K562 (cell line): Measurements from ENCODE around the gene GLB1L3.

Source experiments
- CBX3 ChIP-seq, 2 experiments: IDR thresholded peaks; 1 replicate in 1 of 2; 2 replicates in 1 of 2; pipeline ENCODE4 v1.6.1; 2012; ENCODE audit warnings: inconsistent platforms in 2 of 2, low read length in 2 of 2, borderline replicate concordance in 1 of 2, control low read depth in 1 of 2
- EP300 ChIP-seq: IDR thresholded peaks from 2 replicates; pipeline ENCODE4 v1.6.1; 2012; ENCODE audit warnings: low read length, improper control_type of control experiment
- FOXK2 ChIP-seq, 2 experiments: fragments of 450-650 bp; IDR thresholded peaks in 1 of 2; conservative IDR thresholded peaks in 1 of 2; 2 replicates each; pipeline ENCODE4 v1.6.1; 2016; ENCODE audit warnings: low read depth in 2 of 2, mild to moderate bottlenecking in 1 of 2
- HNRNPH1 ChIP-seq: fragments of 200-400 bp; formaldehyde crosslinking; optimal IDR thresholded peaks from 2 replicates; pipeline ENCODE3; 2017; ENCODE audit warnings: low read depth, mild to moderate bottlenecking, low read length, moderate library complexity
- JUND ChIP-seq, 2 experiments: IDR thresholded peaks; 2 replicates in 1 of 2; 3 replicates in 1 of 2; pipeline ENCODE4 v1.6.1; 2011; ENCODE audit warnings: borderline replicate concordance in 2 of 2, low read depth in 2 of 2, low read length in 2 of 2, improper control_type of control experiment in 1 of 2, missing biosample characterization in 1 of 2, missing genetic modification characterization in 1 of 2, missing genetic modification reagents in 1 of 2
- NONO ChIP-seq, 2 experiments: fragments of 200-400 bp in 1 of 2; fragments of 450-650 bp in 1 of 2; formaldehyde crosslinking in 1 of 2; IDR thresholded peaks; 2 replicates each; pipeline ENCODE4 v1.6.1; 2017; ENCODE audit warnings: low read depth in 2 of 2, mild to moderate bottlenecking in 2 of 2, moderate library complexity in 2 of 2, low read length in 1 of 2
- RAD21 ChIP-seq, 2 experiments: fragments of 250-450 bp in 1 of 2; fragments of 450-650 bp in 1 of 2; sonication (Bioruptor Pico) in 1 of 2; formaldehyde crosslinking in 1 of 2; IDR thresholded peaks in 1 of 2; conservative IDR thresholded peaks in 1 of 2; 2 replicates each; pipeline versions ENCODE4 v1.4.0 to v1.8.0; 2020 to 2022; ENCODE audit warnings: mild to moderate bottlenecking in 2 of 2, moderate library complexity in 1 of 2
- RFX5 ChIP-seq: IDR thresholded peaks from 2 replicates; pipeline ENCODE4 v1.6.1; 2011; ENCODE audit warnings: low read depth, mild to moderate bottlenecking, improper control_type of control experiment, low read length
- RHOXF2B ChIP-seq: fragments of 250-450 bp; sonication (Bioruptor Pico); conservative IDR thresholded peaks from 2 replicates; pipeline ENCODE4 v1.5.1; 2021
- TCF3 ChIP-seq: sonication (generic); formaldehyde crosslinking; IDR thresholded peaks from 2 replicates; pipeline ENCODE4 v1.4.0; 2020; ENCODE audit warnings: mild to moderate bottlenecking, missing genetic modification reagents
- ZNF274 ChIP-seq: IDR thresholded peaks from 2 replicates; pipeline ENCODE4 v1.6.1; 2011; ENCODE audit warnings: low read depth, mild to moderate bottlenecking, low read length, moderate library complexity, borderline replicate concordance
- ZNF354B ChIP-seq: fragments of 250-450 bp; sonication (Bioruptor Pico); IDR thresholded peaks from 2 replicates; pipeline ENCODE4 v1.4.0; 2020
- TF ChIP-seq, protein P1 (sequence below), 3 experiments: IDR thresholded peaks in 2 of 3; conservative IDR thresholded peaks in 1 of 3; 2 replicates each; pipeline ENCODE4 v1.5.1; 2011 to 2012; ENCODE audit warnings: low read length in 3 of 3, mild to moderate bottlenecking in 3 of 3, control low read depth in 2 of 3, improper control_type of control experiment in 1 of 3, inconsistent platforms in 1 of 3, low read depth in 1 of 3, mixed read lengths in 1 of 3, moderate library complexity in 1 of 3; ENCODE audit not compliant: insufficient read depth in 2 of 3
- TF ChIP-seq, protein P2 (sequence below): sonication (generic); formaldehyde crosslinking; IDR thresholded peaks from 2 replicates; pipeline ENCODE4 v1.9.0; 2022; ENCODE audit warnings: mild to moderate bottlenecking, missing genetic modification reagents

DNA sequence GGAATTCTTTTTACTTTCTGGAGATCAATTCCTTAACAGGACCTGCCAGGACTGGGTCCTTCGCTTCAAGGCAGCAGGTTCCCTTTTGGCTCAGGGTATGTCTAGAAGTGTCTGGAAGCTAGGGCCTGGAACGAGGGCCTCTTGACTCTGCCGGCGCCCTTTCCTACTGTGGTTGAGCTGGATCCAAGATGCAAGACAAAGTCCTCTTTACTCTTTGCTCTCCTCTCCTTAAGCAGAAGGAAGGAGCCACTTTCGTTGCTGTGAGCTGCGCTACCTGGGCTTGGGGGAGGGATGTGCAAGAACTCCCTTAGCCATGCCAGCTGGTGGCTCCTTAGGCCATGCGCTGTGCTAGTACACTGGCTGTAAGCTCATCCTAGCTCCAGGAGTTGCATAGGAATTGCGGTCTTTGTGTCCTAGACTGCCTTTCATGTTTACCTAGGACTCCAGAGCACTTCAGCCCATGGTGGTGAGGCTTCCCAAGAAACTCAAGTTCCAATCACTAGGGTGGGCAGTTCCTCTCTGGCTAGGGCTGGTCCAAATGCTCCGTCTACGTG is 73.7 kb downstream of the GLB1L3 start:
- TF ChIP-seq, protein P1, sequence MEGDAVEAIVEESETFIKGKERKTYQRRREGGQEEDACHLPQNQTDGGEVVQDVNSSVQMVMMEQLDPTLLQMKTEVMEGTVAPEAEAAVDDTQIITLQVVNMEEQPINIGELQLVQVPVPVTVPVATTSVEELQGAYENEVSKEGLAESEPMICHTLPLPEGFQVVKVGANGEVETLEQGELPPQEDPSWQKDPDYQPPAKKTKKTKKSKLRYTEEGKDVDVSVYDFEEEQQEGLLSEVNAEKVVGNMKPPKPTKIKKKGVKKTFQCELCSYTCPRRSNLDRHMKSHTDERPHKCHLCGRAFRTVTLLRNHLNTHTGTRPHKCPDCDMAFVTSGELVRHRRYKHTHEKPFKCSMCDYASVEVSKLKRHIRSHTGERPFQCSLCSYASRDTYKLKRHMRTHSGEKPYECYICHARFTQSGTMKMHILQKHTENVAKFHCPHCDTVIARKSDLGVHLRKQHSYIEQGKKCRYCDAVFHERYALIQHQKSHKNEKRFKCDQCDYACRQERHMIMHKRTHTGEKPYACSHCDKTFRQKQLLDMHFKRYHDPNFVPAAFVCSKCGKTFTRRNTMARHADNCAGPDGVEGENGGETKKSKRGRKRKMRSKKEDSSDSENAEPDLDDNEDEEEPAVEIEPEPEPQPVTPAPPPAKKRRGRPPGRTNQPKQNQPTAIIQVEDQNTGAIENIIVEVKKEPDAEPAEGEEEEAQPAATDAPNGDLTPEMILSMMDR (IDR thresholded peaks at IDR 0.05 in 2 of 3, conservative IDR thresholded peaks at IDR 0.05 in 1 of 3; ENCODE audit: insufficient read depth in 2 of 3, low read depth in 1 of 3, low read length in 3 of 3), result no peak
- no peak for TF ChIP-seq ZNF274
- TF ChIP-seq TCF3 (CRISPR knock-in tag), result no peak
- no peak for TF ChIP-seq RHOXF2B (CRISPR knock-in tag)
- no peak for TF ChIP-seq RFX5
- TF ChIP-seq ZNF354B (CRISPR knock-in tag), result no peak
- no peak for TF ChIP-seq FOXK2 (conservative IDR thresholded peaks at IDR 0.05 in 1 of 2, IDR thresholded peaks at IDR 0.05 in 1 of 2; ENCODE audit: low read depth in 2 of 2)
- no peak for TF ChIP-seq RAD21 (CRISPR knock-in tag; conservative IDR thresholded peaks at IDR 0.05 in 1 of 2, IDR thresholded peaks at IDR 0.05 in 1 of 2)
- TF ChIP-seq EP300, result no peak
- TF ChIP-seq NONO (IDR thresholded peaks at IDR 0.05; ENCODE audit: low read depth in 2 of 2, low read length in 1 of 2), result no peak
- no peak for TF ChIP-seq CBX3 (IDR thresholded peaks at IDR 0.05; ENCODE audit: borderline replicate concordance in 1 of 2, low read length in 2 of 2)
- TF ChIP-seq, protein P2, sequence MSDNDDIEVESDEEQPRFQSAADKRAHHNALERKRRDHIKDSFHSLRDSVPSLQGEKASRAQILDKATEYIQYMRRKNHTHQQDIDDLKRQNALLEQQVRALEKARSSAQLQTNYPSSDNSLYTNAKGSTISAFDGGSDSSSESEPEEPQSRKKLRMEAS (CRISPR knock-in tag), result no peak
- no peak for TF ChIP-seq JUND (IDR thresholded peaks at IDR 0.05; ENCODE audit: borderline replicate concordance, low read depth, low read length)
- no peak for TF ChIP-seq JUND (tag; IDR thresholded peaks at IDR 0.05; ENCODE audit: borderline replicate concordance, low read depth, low read length)
- no peak for TF ChIP-seq HNRNPH1
